Activated naive CD8-positive, alpha-beta T cell treated with anti-CD3 and anti-CD28 coated beads for 36 hours (primary cell): Measurements from ENCODE around the gene INPP5A. TPM values are rescaled to one million over a fixed set of nuclear protein-coding genes. Genes with fewer than 3 reads are reported as not detected.

Experiments used
- DNase-seq: peaks from one replicate; pipeline ENCODE4 v3.0.0; 2021
- H3K27ac Mint-ChIP-seq: one replicate; pipeline ENCODE4 v1.8.0; 2022; ENCODE audit warnings: mild to moderate bottlenecking, moderate library complexity, mixed read lengths
- H3K27me3 Mint-ChIP-seq: one replicate; pipeline ENCODE4 v1.8.0; 2022; ENCODE audit warnings: mild to moderate bottlenecking, mixed read lengths
- H3K36me3 Mint-ChIP-seq: one replicate; pipeline ENCODE4 v1.8.0; 2021; ENCODE audit warnings: mild to moderate bottlenecking, mixed read lengths
- H3K4me1 Mint-ChIP-seq: one replicate; pipeline ENCODE4 v1.8.0; 2021; ENCODE audit warnings: mixed read lengths
- H3K4me3 Mint-ChIP-seq: one replicate; pipeline ENCODE4 v1.8.0; 2022; ENCODE audit warnings: mild to moderate bottlenecking, moderate library complexity, mixed read lengths
- H3K9me3 Mint-ChIP-seq: one replicate; pipeline ENCODE4 v1.8.0; 2022; ENCODE audit warnings: mixed read lengths
- total RNA-seq, 2 experiments: library from RNA; stranded (reverse); gene quantifications; one replicate each; pipeline ENCODE4 v1.2.3, GENCODE V29; 2021

The INPP5A gene
- total RNA-seq, 2 experiments from 2014 or later = 6.1 to 7.4 TPM

DNA sequence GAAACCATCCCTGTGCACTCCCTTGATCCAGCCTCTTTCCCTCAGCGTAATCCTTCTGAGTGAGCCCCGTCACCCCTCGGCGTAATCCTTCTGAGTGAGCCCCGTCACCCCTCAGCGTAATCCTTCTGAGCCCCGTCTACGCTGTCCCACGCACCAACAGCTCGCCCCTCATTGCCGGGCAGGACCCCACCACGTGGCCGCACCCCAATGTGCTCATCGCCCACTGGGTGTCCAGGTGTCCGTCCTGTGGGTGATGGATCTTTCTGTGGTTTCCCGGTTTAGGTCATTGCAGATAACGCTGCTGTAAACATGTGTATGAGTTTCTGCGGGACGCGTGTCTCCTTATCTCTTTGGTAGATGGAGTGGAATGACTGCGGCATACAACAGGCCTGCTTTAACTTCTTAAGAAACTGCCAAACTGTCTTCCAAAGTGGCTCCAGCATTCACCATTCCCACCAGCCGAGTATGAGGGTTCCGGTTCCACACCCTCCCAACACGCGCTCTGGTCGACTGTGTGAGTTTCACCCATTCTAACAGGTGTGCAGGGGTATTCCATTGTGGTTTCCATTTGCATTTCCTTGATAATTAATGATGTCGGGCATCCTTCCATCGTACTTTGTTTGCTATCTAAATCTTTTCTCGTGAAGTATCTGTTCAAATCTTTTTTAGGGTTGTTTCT is 290.4 kb downstream of the INPP5A start:
- Mint-ChIP-seq H3K27me3 (peaks cover 11% of the 10 kb centered on the region), H3K36me3 (no peaks in the 10 kb centered on the region), H3K4me3 (no peak overlapping the region), H3K4me1 (no peaks in the 10 kb centered on the region), H3K9me3 (no peaks in the 10 kb centered on the region), H3K27ac (no peak overlapping the region)
- DNase-seq = no peak

GRCh38 chr10:132828681-132829080 is 291.1 kb downstream of the INPP5A start:
- H3K4me3 Mint-ChIP-seq = no peak overlapping the region
- H3K4me1 Mint-ChIP-seq = no peaks in the 10 kb centered on the region
- no peak overlapping the region for H3K27ac Mint-ChIP-seq
- no peaks in the 10 kb centered on the region for H3K9me3 Mint-ChIP-seq
- no peaks in the 10 kb centered on the region for H3K36me3 Mint-ChIP-seq
- no peak for DNase-seq
- H3K27me3 Mint-ChIP-seq = peaks cover 11% of the 10 kb centered on the region

- DNase-seq = no peak
- no peaks in the 10 kb centered on the region for H3K36me3 Mint-ChIP-seq
- no peaks in the 10 kb centered on the region for H3K9me3 Mint-ChIP-seq
- H3K27me3 Mint-ChIP-seq = peaks cover 11% of the 10 kb centered on the region
- no peak overlapping the region for H3K27ac Mint-ChIP-seq
- H3K4me1 Mint-ChIP-seq = no peaks in the 10 kb centered on the region
- no peak overlapping the region for H3K4me3 Mint-ChIP-seq
Observed at GRCh38 chr10:132829403-132829802, 291.8 kb downstream of the INPP5A start.

GRCh38 chr10:132832186-132832969 is 294.8 kb downstream of the INPP5A start:
- H3K4me1 Mint-ChIP-seq = peaks cover 4% of the 10 kb centered on the region
- H3K27me3 Mint-ChIP-seq = peaks cover 11% of the 10 kb centered on the region
- peaks cover 2% of the 10 kb centered on the region for H3K9me3 Mint-ChIP-seq
- H3K27ac Mint-ChIP-seq = no peak overlapping the region
- no peak for DNase-seq
- no peak overlapping the region for H3K4me3 Mint-ChIP-seq
- no peaks in the 10 kb centered on the region for H3K36me3 Mint-ChIP-seq

Other genes with a start within 250 kb of the INPP5A start
- 10 to 100 TPM; 15.3 to 16.2 TPM for gene STK32C, start 229.8 kb upstream of the INPP5A start, total RNA-seq
- gene LRRC27, start 205.6 kb upstream of the INPP5A start, total RNA-seq = 1 to 10 TPM; 3.5 to 3.8 TPM
- 1 to 10 TPM; 2.9 to 3.1 TPM for gene PWWP2B, start 140.6 kb upstream of the INPP5A start, total RNA-seq
- not detected for gene NKX6-2, start 248.4 kb downstream of the INPP5A start, total RNA-seq